Placental epithelial cell (primary cell): ENCODE results near the gene PID1. TPM values are rescaled to one million over a fixed set of nuclear protein-coding genes. Genes with fewer than 3 reads are reported as not detected.

Experiments used
- small RNA-seq: library from RNA; depleted of rRNA; stranded (forward); fragments of <200 nt; gene quantifications from one replicate; pipeline ENCODE3, GENCODE V24; 2012
- total RNA-seq: library from RNA; depleted of rRNA; stranded (reverse); fragments of >200 nt; gene quantifications from 2 replicates; pipeline ENCODE4 v1.2.3, GENCODE V29; 2012

Gene PID1
- 8.2 and 9.1 TPM in 2 replicates for total RNA-seq

GRCh38 chr2:229270551-229271410 lies at the start of gene PID1:
Gene PID1 (minus strand): TSS chr2:229271287. CDS start chr2:229271043, 244 bp downstream.

Small RNAs within 50 kb of the gene (small RNA-seq; reads per million reads assigned to genes)
- not detected for gene RN7SKP283
